ENCODE data around the gene NACA.

The NACA gene

GRCh38 chr12:56687223-56688128 is 37.6 kb downstream of the NACA start:
- no peak for DNase-seq

- DNase-seq, result no peak
Measured at GRCh38 chr12:56684745-56685359, 40.2 kb downstream of the NACA start.

GRCh38 chr12:56682323-56682722 is 42.8 kb downstream of the NACA start:
- no peak for DNase-seq

- DNase-seq, result no peak
Measured at GRCh38 chr12:56679883-56680575, 45.1 kb downstream of the NACA start.

GRCh38 chr12:56678852-56679251 is 46.2 kb downstream of the NACA start:
- no peak for DNase-seq

- no peak for DNase-seq
Measured at GRCh38 chr12:56677680-56678079, 47.4 kb downstream of the NACA start.

GRCh38 chr12:56676851-56677580 is 48.1 kb downstream of the NACA start:
- DNase-seq, result no peak

GRCh38 chr12:56671608-56672007 is 53.5 kb downstream of the NACA start:
- DNase-seq, result no peak

- no peak for DNase-seq
Measured at GRCh38 chr12:56670836-56671235, 54.3 kb downstream of the NACA start.

- DNase-seq, result no peak
Measured at GRCh38 chr12:56668197-56668457, 57.0 kb downstream of the NACA start.

All from NCI-H1417 treated with DMSO at 0.1 percent for 48 hours (cell line).